HTR-8/SVneo (cell line): ENCODE results near the gene TMED8.
A peak's percentile ranks its signal among the peaks of the same experiment; 100 is the strongest.
"Not testable (repeated sequence)": the region's sequence is repeated elsewhere in the genome, so short reads cannot be mapped to it uniquely, and the experiment has no call there.

Source experiments
- DNase-seq: peaks from one replicate; pipeline ENCODE4 v3.0.0; 2011; ENCODE audit warnings: low spot score, mixed read lengths; ENCODE audit not compliant: insufficient read length
- FAIRE-seq: peaks from 2 replicates; lab custom pipeline; 2011; peaks lifted over from hg19 to GRCh38; lab: Jason Lieb, UNC

Gene TMED8

GRCh38 chr14:77324816-77325745 is 51.8 kb downstream of the TMED8 start:
- no peak for FAIRE-seq
- DNase-seq, result no peak

GRCh38 chr14:77324289-77324688 is 52.6 kb downstream of the TMED8 start:
- DNase-seq, result no peak
- no peak for FAIRE-seq

GRCh38 chr14:77323571-77323970 is 53.3 kb downstream of the TMED8 start:
- FAIRE-seq (no peak), DNase-seq (no peak)

- no peak for DNase-seq
- FAIRE-seq, result no peak
These were observed 53.9 kb downstream of the TMED8 start for GRCh38 chr14:77322951-77323350.

- DNase-seq, result no peak
- peak; percentile 26 for FAIRE-seq
These were observed 54.5 kb downstream of the TMED8 start for GRCh38 chr14:77322250-77322902.

GRCh38 chr14:77320238-77320935 is 56.5 kb downstream of the TMED8 start, which contains the start of gene POMT2:
TSS of gene POMT2 (minus strand) at chr14:77320883. CDS start at chr14:77320681, 202 bp downstream.
- DNase-seq (peak; percentile 98), FAIRE-seq (no peak)

- DNase-seq (no peak), FAIRE-seq (peak; percentile 64)
These were observed 57.5 kb downstream of the TMED8 start for GRCh38 chr14:77319422-77319821.

- not testable (repeated sequence) for FAIRE-seq, DNase-seq
These were observed 58.1 kb downstream of the TMED8 start for GRCh38 chr14:77318756-77319155.

GRCh38 chr14:77318006-77318553 is 58.8 kb downstream of the TMED8 start:
- DNase-seq, result no peak

GRCh38 chr14:77316872-77317301 is 60.0 kb downstream of the TMED8 start:
- no peak for DNase-seq
- no peak for FAIRE-seq

More at GRCh38 chr14:77318006-77318553, 58.8 kb downstream of the TMED8 start:
- no peak for FAIRE-seq

- no peak for FAIRE-seq
- no peak for DNase-seq
These were observed 60.7 kb downstream of the TMED8 start for GRCh38 chr14:77316195-77316505.

- FAIRE-seq, result peak; percentile 44
- no peak for DNase-seq
These were observed 62.1 kb downstream of the TMED8 start for GRCh38 chr14:77314539-77315457.

- FAIRE-seq (peak; percentile 98), DNase-seq (peak; percentile 87)
These were observed 62.9 kb downstream of the TMED8 start for GRCh38 chr14:77314043-77314442.

GRCh38 chr14:77313371-77313770 is 63.5 kb downstream of the TMED8 start:
- no peak for DNase-seq
- FAIRE-seq, result no peak

- DNase-seq (no peak), FAIRE-seq (peak; percentile 28)
These were observed 65.7 kb downstream of the TMED8 start for GRCh38 chr14:77311217-77311616.

- no peak for DNase-seq
- peak; percentile 38 for FAIRE-seq
These were observed 66.9 kb downstream of the TMED8 start for GRCh38 chr14:77310026-77310425.

- FAIRE-seq (peak; percentile 60), DNase-seq (no peak)
These were observed 67.8 kb downstream of the TMED8 start for GRCh38 chr14:77309131-77309530.

GRCh38 chr14:77306851-77307496 is 69.9 kb downstream of the TMED8 start:
- DNase-seq (no peak), FAIRE-seq (peak; percentile 4)

GRCh38 chr14:77306416-77306815 is 70.5 kb downstream of the TMED8 start:
- FAIRE-seq (no peak), DNase-seq (no peak)
